WI38 (cell line): ENCODE measurements around the gene GNLY.

Source experiments
- H3K4me3 ChIP-seq: 2 replicates; pipeline ENCODE4 v1.5.1; 2011; ENCODE audit warnings: low read depth, mild to moderate bottlenecking, control low read depth, low read length
- TF ChIP-seq, protein P1 (sequence below): IDR thresholded peaks from 2 replicates; pipeline ENCODE4 v1.5.1; 2012; ENCODE audit warnings: low read depth, mild to moderate bottlenecking, control low read depth, low read length

The GNLY gene

DNA sequence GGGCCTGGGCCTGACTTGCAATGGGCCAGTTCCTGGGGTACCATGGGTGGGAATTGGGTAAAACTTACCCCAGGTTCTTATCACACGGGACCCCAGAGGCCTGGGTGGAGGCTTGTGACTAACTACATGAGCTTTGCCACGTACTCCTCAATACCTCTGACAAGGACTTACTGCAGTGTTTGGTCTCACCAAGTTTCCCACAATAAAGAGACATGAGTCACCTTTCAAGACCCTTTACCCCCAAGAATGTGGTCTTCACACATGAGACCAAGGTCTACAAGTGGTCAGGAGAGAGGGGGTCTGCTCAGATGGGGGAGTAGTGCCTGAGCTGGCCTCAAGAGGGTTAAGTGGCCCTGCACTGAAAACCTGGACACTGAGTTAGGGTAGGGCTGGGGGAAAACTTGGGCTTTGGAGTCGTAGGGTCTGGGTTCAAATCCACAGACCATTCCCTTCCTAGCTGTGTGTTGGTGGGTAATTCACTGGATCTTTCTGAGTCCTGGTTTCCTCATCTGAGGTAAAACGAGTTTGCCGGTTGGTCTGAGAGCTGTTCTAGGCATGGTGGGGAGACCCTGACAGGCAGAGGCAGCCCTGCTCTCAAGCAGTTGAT lies 2.0 kb upstream of the GNLY start:
- no peak overlapping the region for H3K4me3 ChIP-seq
- TF ChIP-seq, protein P1, sequence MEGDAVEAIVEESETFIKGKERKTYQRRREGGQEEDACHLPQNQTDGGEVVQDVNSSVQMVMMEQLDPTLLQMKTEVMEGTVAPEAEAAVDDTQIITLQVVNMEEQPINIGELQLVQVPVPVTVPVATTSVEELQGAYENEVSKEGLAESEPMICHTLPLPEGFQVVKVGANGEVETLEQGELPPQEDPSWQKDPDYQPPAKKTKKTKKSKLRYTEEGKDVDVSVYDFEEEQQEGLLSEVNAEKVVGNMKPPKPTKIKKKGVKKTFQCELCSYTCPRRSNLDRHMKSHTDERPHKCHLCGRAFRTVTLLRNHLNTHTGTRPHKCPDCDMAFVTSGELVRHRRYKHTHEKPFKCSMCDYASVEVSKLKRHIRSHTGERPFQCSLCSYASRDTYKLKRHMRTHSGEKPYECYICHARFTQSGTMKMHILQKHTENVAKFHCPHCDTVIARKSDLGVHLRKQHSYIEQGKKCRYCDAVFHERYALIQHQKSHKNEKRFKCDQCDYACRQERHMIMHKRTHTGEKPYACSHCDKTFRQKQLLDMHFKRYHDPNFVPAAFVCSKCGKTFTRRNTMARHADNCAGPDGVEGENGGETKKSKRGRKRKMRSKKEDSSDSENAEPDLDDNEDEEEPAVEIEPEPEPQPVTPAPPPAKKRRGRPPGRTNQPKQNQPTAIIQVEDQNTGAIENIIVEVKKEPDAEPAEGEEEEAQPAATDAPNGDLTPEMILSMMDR = no peak

DNA sequence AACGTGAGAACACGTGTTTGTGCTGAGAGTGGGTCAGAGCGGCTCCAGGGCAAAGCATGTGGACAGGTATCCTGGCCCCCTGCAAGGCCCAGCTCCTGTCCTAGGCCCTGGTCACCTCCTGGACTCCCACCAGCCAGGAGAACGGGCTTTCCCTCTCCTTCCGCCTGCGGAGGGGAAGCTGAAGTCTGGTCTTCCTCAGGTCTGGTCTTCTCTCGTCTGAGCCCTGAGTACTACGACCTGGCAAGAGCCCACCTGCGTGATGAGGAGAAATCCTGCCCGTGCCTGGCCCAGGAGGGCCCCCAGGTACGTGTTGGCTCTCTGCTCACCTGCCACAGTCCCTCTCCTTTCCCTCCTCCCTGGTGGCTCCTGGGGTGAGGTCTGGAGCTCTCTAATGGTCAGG lies 963 bp downstream of the GNLY start:
- H3K4me3 ChIP-seq = no peak overlapping the region
- TF ChIP-seq, protein P1 = no peak

DNA sequence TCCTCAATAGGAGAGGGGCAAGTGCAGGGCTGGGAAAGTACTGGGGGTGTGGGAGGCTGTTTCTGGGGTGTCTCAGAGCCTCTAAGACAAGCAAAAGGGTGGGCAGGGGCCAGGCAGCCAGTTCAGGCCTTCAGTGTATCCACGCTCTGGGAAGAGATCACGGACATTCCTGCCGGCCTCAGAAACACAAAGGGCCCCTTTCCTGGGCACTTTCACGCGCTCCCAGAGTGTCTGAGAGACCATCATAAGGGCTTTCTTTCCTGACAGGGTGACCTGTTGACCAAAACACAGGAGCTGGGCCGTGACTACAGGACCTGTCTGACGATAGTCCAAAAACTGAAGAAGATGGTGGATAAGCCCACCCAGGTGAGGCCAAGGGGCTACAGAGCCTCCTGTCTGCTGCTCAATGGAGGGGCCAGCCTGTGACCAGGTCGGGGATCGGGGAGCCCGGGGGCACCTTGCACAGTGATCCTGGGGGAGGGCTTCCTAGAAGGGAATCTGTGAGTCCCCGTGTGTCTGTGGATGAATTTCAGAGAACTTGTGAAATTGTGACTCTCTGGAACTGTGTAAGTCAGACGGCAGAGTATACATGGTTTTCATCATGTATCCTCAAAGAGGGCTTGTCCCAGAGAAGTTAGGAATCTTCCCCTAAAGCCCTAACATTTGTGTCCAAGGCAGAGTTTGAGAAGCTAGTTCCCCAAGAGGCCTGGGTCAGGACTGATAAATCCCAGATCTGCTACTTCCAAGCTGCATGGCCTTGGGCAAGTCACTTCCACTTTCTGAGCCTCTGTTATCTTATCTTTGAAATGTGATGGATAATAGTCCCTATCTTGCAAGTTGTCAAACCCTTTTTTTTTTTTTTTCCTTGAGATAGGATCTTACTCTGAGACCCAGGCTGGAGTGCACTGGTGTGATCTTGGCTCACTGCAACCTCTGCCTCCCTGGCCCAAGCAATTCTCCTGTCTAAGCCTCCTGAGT lies 1.8 kb downstream of the GNLY start:
- no peak overlapping the region for H3K4me3 ChIP-seq
- TF ChIP-seq, protein P1 = no peak

DNA sequence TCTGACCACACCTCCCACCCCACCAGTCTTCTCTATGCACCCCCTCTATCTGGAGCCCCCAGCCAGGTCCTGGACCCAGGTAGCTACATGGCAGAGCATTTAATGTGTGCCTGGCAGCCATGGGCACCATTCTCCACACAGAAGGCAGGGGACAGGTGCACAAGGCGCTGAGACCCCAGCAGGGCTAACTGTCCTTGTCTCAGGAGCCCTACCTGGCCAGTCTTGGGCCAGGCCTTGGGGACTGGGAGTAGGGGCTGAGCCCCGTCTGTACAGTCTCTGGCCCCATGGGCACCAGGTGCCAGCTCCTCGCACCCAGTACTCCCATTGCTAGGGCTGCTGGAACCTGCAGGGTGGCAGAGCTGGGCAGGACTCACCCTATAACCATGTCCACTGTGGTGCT lies 2.9 kb downstream of the GNLY start:
- TF ChIP-seq, protein P1 = no peak
- no peak overlapping the region for H3K4me3 ChIP-seq

DNA sequence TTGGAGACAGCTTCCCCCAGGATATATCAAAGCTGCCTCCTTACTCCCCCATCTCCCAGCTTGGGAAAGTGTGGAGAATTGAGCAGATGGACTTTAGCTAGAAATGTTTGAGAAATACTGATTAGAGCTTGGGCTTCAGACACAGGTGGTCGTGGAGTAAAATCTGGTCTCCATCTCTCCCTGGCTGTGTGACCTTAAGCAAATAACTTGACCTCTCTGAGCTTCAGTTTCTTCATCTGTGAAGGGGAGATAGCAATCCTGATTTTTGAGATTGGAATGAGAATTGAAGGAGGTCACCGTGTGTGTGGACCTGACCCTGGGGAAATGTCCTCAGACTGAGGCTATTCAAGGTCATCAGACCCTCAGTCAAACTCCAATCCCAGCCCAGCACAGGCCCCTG lies 3.6 kb downstream of the GNLY start:
- no peak overlapping the region for H3K4me3 ChIP-seq
- TF ChIP-seq, protein P1 = no peak

DNA sequence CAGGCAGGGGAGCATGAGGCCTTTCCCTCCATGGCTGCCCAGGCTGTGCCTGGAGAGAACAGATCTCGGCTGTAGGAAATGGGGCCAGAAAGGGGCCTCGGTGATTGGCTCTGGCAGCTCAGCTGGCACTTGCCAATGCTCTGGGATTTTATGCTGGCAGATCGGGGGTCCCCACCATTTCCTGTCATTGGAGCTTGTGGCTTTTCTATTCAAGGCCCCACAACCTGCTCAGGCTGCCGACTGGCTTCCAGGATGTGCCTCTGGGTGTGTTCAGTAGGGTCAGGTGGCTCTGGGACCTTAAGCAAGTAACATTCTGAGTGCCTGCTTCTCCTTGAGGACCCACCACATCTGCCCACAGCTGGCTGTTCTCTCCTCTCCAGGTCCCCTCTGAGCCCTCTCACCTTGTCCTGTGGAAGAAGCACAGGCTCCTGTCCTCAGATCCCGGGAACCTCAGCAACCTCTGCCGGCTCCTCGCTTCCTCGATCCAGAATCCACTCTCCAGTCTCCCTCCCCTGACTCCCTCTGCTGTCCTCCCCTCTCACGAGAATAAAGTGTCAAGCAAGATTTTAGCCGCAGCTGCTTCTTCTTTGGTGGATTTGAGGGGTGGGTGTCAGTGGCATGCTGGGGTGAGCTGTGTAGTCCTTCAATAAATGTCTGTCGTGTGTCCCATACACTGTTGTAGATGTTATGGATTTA lies 4.2 kb downstream of the GNLY start:
- TF ChIP-seq, protein P1 = no peak
- H3K4me3 ChIP-seq = no peak overlapping the region

DNA sequence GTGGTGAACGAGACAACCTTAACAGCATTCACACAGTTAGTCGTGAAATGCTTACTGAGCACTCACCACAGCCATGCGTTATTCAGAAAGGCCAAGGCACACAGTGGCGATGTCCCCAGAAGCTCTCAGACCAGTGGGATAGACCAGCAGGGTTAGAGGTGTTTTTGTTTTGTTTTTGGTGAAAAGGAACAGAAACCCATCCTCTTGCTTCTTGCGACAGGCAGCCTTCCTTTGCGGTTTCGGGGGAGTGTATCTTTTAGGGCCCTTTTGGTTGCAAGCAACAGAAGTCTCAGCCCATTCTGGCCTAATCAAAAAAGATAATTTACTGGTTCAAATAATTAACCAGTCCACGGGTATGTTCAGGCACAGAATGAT lies 4.7 kb downstream of the GNLY start:
- H3K4me3 ChIP-seq = no peak overlapping the region
- TF ChIP-seq, protein P1 = no peak
